GM12878 (cell line): ENCODE data around the gene PLEKHA7. TPM values are rescaled to one million over a fixed set of nuclear protein-coding genes. Genes with fewer than 3 reads are reported as not detected.

Source experiments
- ATAC-seq: fragments of 200-7000 bp; cut with Tn5 transposase; 3 replicates; pipeline ENCODE4 v1.9.1; 2020; ENCODE audit warnings: mild to moderate bottlenecking, moderate library complexity
- BruUV-seq: library from RNA; stranded (reverse); fragments of 400-500 nt; replicated peaks from 2 replicates; lab custom pipeline; 2021; lab: Mats Ljungman, UMichigan
- CTCF ChIA-PET: fragments of 300-600 bp; sonication (Branson Sonifier 250); formaldehyde crosslinking; extraction: SDS; loops from one replicate; lab custom pipeline; 2021; ENCODE audit warnings: inconsistent platforms; lab: Yijun Ruan, JAX
- POLR2A ChIA-PET: fragments of 350-600 bp; formaldehyde crosslinking; extraction: SDS; loops from one replicate; lab custom pipeline; 2021; ENCODE audit warnings: inconsistent platforms; lab: Charles Lee
- RAD21 ChIA-PET: fragments of 300-600 bp; sonication (Branson Sonifier 250); formaldehyde crosslinking; loops from one replicate; lab custom pipeline; 2023; ENCODE audit warnings: antibody characterized with exemption; ENCODE audit not compliant: unreplicated experiment; lab: Charles Lee
- SMC1A ChIA-PET: fragments of 300-600 bp; sonication (Branson Sonifier 250); formaldehyde crosslinking; loops from one replicate; lab custom pipeline; 2023; ENCODE audit not compliant: unreplicated experiment, uncharacterized antibody; lab: Charles Lee
- DNase-seq: peaks from one replicate; pipeline ENCODE4 v3.0.0-alpha.2; 2011; ENCODE audit warnings: low read depth, low spot score
- FAIRE-seq: peaks from 3 replicates; lab custom pipeline; 2011; peaks lifted over from hg19 to GRCh38; lab: Jason Lieb, UNC
- H2AFZ ChIP-seq: 2 replicates; pipeline ENCODE4 v1.6.0; 2011; ENCODE audit warnings: low read depth, low read length, control low read depth; ENCODE audit not compliant: control insufficient read depth
- H3K27ac ChIP-seq: 2 replicates; pipeline ENCODE4 v1.5.1; 2011; ENCODE audit warnings: control low read depth; ENCODE audit not compliant: control insufficient read depth, insufficient read depth
- H3K27me3 ChIP-seq, 2 experiments: replicated peaks in 1 of 2; 2 replicates each; pipeline versions ENCODE4 v1.6.0 to v1.6.1; 2011; ENCODE audit warnings: low read length in 1 of 2; ENCODE audit not compliant: control insufficient read depth in 2 of 2, insufficient read depth in 2 of 2
- H3K36me3 ChIP-seq, 2 experiments: 2 replicates each; pipeline ENCODE4 v1.5.1; 2011; ENCODE audit warnings: low read length in 1 of 2; ENCODE audit not compliant: control insufficient read depth in 2 of 2, insufficient read depth in 2 of 2
- H3K4me1 ChIP-seq: 2 replicates; pipeline ENCODE4 v1.6.1; 2011; ENCODE audit warnings: mild to moderate bottlenecking, low read length, moderate library complexity, mixed read lengths; ENCODE audit not compliant: control insufficient read depth, insufficient read depth
- H3K4me2 ChIP-seq: 2 replicates; pipeline ENCODE4 v1.6.0; 2011; ENCODE audit warnings: control low read depth; ENCODE audit not compliant: control insufficient read depth, insufficient read depth
- H3K4me3 ChIP-seq: fragments of 200-600 bp; sonication (generic); 2 replicates; pipeline ENCODE4 v1.5.1; 2016
- H3K79me2 ChIP-seq: 2 replicates; pipeline ENCODE4 v1.6.0; 2011; ENCODE audit warnings: low read length; ENCODE audit not compliant: control insufficient read depth, insufficient read depth
- H3K9ac ChIP-seq: 2 replicates; pipeline ENCODE4 v1.8.0; 2011; ENCODE audit warnings: low read length, control low read depth, mixed read lengths; ENCODE audit not compliant: control insufficient read depth, insufficient read depth
- H3K9me3 ChIP-seq: replicated peaks from 3 replicates; pipeline ENCODE4 v1.5.1; 2011; ENCODE audit warnings: mild to moderate bottlenecking, low read length; ENCODE audit not compliant: control insufficient read depth, insufficient read depth
- H4K20me1 ChIP-seq: 2 replicates; pipeline ENCODE4 v1.6.0; 2011; ENCODE audit not compliant: control insufficient read depth, insufficient read depth
- BMI1 ChIP-seq: fragments of 450-650 bp; IDR thresholded peaks from 2 replicates; pipeline ENCODE4 v1.6.1; 2016; ENCODE audit warnings: mild to moderate bottlenecking, moderate library complexity, borderline replicate concordance
- BRCA1 ChIP-seq: IDR thresholded peaks from 2 replicates; pipeline ENCODE4 v1.6.1; 2011; ENCODE audit warnings: low read depth, low read length, improper control_type of control experiment
- CREB1 ChIP-seq: IDR thresholded peaks from 2 replicates; pipeline ENCODE4 v1.6.1; 2012; ENCODE audit warnings: low read depth, mild to moderate bottlenecking, inconsistent platforms
- HDAC2 ChIP-seq: fragments of 200-600 bp; sonication (generic); IDR thresholded peaks from 2 replicates; pipeline ENCODE4 v1.6.1; 2017
- MYB ChIP-seq: fragments of 150-350 bp; IDR thresholded peaks from 2 replicates; pipeline ENCODE4 v1.6.1; 2014; ENCODE audit warnings: mild to moderate bottlenecking, low read depth, low read length, borderline replicate concordance
- NFIC ChIP-seq: IDR thresholded peaks from 2 replicates; pipeline ENCODE4 v1.6.1; 2012; ENCODE audit warnings: low read depth, mild to moderate bottlenecking, inconsistent platforms, low read length, moderate library complexity
- POU2F2 ChIP-seq: IDR thresholded peaks from 3 replicates; pipeline ENCODE4 v1.6.1; 2011; ENCODE audit warnings: low read depth, mild to moderate bottlenecking, low read length, borderline replicate concordance
- RBBP5 ChIP-seq: fragments of 200-600 bp; sonication (generic); conservative IDR thresholded peaks from 2 replicates; pipeline ENCODE4 v1.6.1; 2016
- RUNX3 ChIP-seq: IDR thresholded peaks from 2 replicates; pipeline ENCODE4 v1.6.1; 2012; ENCODE audit warnings: low read length, inconsistent platforms
- SMARCA5 ChIP-seq: fragments of 450-650 bp; IDR thresholded peaks from 2 replicates; pipeline ENCODE4 v1.6.1; 2017; ENCODE audit warnings: mild to moderate bottlenecking
- TAF1 ChIP-seq: IDR thresholded peaks from 2 replicates; pipeline ENCODE4 v1.6.1; 2011; ENCODE audit warnings: mild to moderate bottlenecking, low read depth, low read length, borderline replicate concordance
- WGBS: methylation state at CpG from one replicate; pipeline ENCODE4 v1.1.6; 2016; ENCODE audit warnings: low lambda C conversion rate; ENCODE audit not compliant: insufficient replicate concordance, insufficient coverage; ENCODE audit errors: missing lambda C conversion rate; 5-methylcytosine and 5-hydroxymethylcytosine counted together
- in situ Hi-C: fragments of 300-500 bp; cut with MboI; formaldehyde crosslinking; loops from 9 replicates; pipeline ENCODE4 v1.14.3; 2018; ENCODE audit warnings: mixed read lengths
- intact Hi-C: fragments of 100-400 bp; cut with micrococcal nuclease; formaldehyde crosslinking; loops from one replicate; pipeline ENCODE4 v1.14.2; 2022; ENCODE audit not compliant: unreplicated experiment
- polyA plus RNA-seq, 11 experiments: library from polyadenylated mRNA; depleted of rRNA in 4 of 11; unstranded in 6 of 11; stranded (reverse) in 5 of 11; fragments of >200 nt; fragmentation: Nextera tagmentation in 4 of 11; fragmentation: Illumina TruSeq in 1 of 11; extraction: Ambion mirVana in 4 of 11; extraction: Trizol in 1 of 11; gene quantifications; 1 replicate in 1 of 11; 2 replicates in 10 of 11; pipeline versions ENCODE4 v1.2.1 to v1.2.3, GENCODE V29; 2011 to 2016; ENCODE audit warnings: inconsistent platforms in 2 of 11, missing spikeins in 2 of 11, low read depth in 1 of 11
- total RNA-seq, 4 experiments: library from RNA; depleted of rRNA in 3 of 4; stranded (reverse); fragments of >200 nt in 3 of 4; fragmentation: Illumina TruSeq in 1 of 4; extraction: Trizol in 1 of 4; gene quantifications; 2 replicates each; pipeline versions ENCODE4 v1.2.1 to v1.2.3, GENCODE V29; 2013 to 2021
- TF ChIP-seq, protein P1 (sequence below): fragments of 450-650 bp; IDR thresholded peaks from 2 replicates; pipeline ENCODE4 v1.6.1; 2016; ENCODE audit warnings: mild to moderate bottlenecking
- TF ChIP-seq, protein P2 (sequence below): IDR thresholded peaks from 2 replicates; pipeline ENCODE4 v1.6.1; 2011; ENCODE audit warnings: borderline replicate concordance, low read depth, mild to moderate bottlenecking, moderate library complexity, low read length; ENCODE audit not compliant: insufficient read depth, poor library complexity, severe bottlenecking

Gene PLEKHA7
- total and polyA plus RNA-seq, 10 of the 15 experiments (the other 5 are each of a cell fraction or from before 2014, with no cell fraction given), result 0.45 to 5.3 (median 2.1) TPM

DNA sequence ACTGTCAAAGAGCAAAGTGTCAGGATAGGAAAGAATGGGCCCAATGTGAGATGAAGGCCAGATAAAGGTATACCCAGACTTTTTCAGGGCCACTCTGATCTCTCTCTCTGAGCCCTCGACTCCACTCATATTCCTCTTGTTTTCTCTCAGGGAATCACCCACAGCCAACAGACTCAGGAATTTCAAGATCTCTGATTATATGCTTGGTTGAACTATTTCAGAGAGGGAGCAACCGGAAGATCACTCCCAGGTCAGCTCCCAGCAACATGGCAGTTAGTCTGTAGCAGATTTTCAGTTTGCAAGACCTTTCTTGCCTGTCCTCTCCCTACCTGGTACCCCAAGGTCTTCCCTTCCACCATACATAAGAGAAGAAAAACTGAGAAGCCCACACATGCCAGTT lies 173.3 kb downstream of the PLEKHA7 start:
- no peak for ATAC-seq
- in situ Hi-C loops (no loop called here), intact Hi-C loops (no loop called here)
- Histone ChIP-seq H3K4me3 (no peak overlapping the region), H3K36me3 (no peaks in the 10 kb centered on the region), H3K27ac (no peak overlapping the region), H3K27me3 (no peaks in the 10 kb centered on the region), H2AFZ (no peak overlapping the region), H3K9me3 (no peaks in the 10 kb centered on the region), H3K9ac (no peak overlapping the region), H3K4me1 (no peaks in the 10 kb centered on the region), H4K20me1 (no peaks in the 10 kb centered on the region), H3K79me2 (no peaks in the 10 kb centered on the region), H3K4me2 (no peak overlapping the region)
- ChIA-PET RAD21 (no interaction called here), CTCF (interaction anchor here (1.6 kb wide), 1 partner anchor 20 kb away, joined by 4 read pairs; no protein-coding TSS in a partner anchor), POLR2A (no interaction called here), SMC1A (no interaction called here)
- TF ChIP-seq, protein P1, sequence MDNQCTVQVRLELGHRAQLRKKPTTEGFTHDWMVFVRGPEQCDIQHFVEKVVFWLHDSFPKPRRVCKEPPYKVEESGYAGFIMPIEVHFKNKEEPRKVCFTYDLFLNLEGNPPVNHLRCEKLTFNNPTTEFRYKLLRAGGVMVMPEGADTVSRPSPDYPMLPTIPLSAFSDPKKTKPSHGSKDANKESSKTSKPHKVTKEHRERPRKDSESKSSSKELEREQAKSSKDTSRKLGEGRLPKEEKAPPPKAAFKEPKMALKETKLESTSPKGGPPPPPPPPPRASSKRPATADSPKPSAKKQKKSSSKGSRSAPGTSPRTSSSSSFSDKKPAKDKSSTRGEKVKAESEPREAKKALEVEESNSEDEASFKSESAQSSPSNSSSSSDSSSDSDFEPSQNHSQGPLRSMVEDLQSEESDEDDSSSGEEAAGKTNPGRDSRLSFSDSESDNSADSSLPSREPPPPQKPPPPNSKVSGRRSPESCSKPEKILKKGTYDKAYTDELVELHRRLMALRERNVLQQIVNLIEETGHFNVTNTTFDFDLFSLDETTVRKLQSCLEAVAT, result no peak
- TF ChIP-seq SMARCA5, result no peak
- no peak for TF ChIP-seq MYB
- TF ChIP-seq BRCA1, result no peak
- TF ChIP-seq CREB1, result no peak
- TF ChIP-seq RUNX3, result no peak
- no peak for TF ChIP-seq POU2F2
- no peak for TF ChIP-seq TAF1
- TF ChIP-seq, protein P2, sequence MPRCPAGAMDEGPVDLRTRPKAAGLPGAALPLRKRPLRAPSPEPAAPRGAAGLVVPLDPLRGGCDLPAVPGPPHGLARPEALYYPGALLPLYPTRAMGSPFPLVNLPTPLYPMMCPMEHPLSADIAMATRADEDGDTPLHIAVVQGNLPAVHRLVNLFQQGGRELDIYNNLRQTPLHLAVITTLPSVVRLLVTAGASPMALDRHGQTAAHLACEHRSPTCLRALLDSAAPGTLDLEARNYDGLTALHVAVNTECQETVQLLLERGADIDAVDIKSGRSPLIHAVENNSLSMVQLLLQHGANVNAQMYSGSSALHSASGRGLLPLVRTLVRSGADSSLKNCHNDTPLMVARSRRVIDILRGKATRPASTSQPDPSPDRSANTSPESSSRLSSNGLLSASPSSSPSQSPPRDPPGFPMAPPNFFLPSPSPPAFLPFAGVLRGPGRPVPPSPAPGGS, result no peak
- no peak for TF ChIP-seq NFIC
- TF ChIP-seq HDAC2, result no peak
- no peak for TF ChIP-seq RBBP5
- no peak for TF ChIP-seq BMI1
- BruUV-seq, result no TSS peak
- WGBS, result 47% methylated on average over 2 of the region's 2 CpGs
- no peak for FAIRE-seq
- DNase-seq, result no peak
